ENCODE data around the gene PRSS2.
A peak's percentile ranks its signal among the peaks of the same experiment; 100 is the strongest.

The PRSS2 gene

DNA sequence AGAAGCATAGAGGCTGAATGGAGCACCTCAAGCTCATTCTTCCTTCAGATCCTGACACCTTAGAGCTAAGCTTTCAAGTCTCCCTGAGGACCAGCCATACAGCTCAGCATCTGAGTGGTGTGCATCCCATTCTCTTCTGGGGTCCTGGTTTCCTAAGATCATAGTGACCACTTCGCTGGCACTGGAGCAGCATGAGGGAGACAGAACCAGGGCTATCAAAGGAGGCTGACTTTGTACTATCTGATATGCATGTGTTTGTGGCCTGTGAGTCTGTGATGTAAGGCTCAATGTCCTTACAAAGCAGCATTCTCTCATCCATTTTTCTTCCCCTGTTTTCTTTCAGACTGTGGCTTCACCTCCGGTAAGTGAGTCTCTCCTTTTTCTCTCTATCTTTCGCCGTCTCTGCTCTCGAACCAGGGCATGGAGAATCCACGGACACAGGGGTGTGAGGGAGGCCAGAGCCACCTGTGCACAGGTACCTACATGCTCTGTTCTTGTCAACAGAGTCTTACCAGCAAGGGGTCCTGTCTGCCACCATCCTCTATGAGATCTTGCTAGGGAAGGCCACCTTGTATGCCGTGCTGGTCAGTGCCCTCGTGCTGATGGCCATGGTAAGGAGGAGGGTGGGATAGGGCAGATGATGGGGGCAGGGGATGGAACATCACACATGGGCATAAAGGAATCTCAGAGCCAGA lies 31.0 kb downstream of the PRSS2 start:
- DNase-seq (ENCODE audit: low spot score), result no peak

- no peak for DNase-seq (ENCODE audit: low spot score)
These were observed 31.5 kb downstream of the PRSS2 start for GRCh38 chr7:142802301-142802700.

DNA sequence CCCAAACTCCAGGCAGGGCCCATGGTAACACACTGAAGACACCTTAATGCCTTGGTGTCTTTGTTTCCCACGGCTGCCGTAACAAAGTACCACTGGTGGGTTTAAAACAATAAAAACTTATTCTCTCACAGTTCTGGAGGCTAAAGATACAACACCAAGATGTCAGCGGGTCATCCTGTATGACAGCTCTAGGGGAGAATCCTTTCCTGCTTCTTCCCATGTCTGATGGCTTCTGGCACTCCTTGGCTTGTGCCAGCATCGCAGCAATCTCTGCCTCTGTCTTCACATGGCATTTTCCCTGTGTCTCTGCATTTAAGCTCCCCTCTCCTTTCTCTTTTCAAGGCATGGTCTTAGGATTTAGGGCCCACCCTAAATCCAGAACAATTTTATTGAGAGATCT lies 33.1 kb downstream of the PRSS2 start:
- no peak for DNase-seq (ENCODE audit: low spot score)

GRCh38 chr7:142804728-142805207 lies 34.0 kb downstream of the PRSS2 start:
- DNase-seq (ENCODE audit: low spot score), result no peak

GRCh38 chr7:142805350-142806021 lies 34.7 kb downstream of the PRSS2 start:
- no peak for DNase-seq (ENCODE audit: low spot score)

DNA sequence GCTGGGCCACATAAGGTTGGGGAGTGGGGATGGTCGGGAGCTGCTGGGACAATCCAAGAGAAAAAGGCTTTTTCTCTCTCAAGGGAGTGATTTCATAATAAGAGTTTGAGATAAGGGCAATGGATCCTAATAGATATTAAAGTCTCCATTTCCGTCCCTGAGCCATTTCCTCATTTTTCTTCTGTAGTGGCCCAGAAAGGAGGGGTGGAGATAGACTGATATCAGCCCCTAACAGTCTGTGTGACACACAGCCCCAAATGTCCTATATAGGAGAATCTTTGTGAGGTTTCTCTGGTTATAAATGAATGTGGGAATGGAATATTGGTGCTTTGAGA lies 35.2 kb downstream of the PRSS2 start:
- no peak for DNase-seq (ENCODE audit: low spot score)

GRCh38 chr7:142806957-142807356 lies 36.2 kb downstream of the PRSS2 start:
- no peak for DNase-seq (ENCODE audit: low spot score)

GRCh38 chr7:142807855-142808460 lies 37.2 kb downstream of the PRSS2 start:
- DNase-seq (ENCODE audit: low spot score), result no peak

DNA sequence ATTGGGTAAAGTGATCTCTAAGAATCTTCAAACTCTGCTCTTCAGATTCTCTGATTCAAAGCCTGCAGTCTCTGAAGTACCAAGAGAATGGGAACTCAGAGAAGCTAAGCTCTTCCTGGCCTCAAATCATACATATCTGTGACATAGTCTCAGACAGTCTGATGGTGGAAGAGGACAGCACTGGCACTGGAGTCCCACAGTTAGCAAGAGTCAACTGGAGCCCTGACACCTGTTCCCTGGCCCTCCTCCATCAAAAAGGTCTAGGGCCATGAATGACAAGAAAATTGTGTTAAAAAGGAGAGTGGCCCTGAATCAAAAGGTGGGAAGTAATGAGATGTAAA lies 37.7 kb downstream of the PRSS2 start:
- DNase-seq (ENCODE audit: low spot score), result no peak

DNA sequence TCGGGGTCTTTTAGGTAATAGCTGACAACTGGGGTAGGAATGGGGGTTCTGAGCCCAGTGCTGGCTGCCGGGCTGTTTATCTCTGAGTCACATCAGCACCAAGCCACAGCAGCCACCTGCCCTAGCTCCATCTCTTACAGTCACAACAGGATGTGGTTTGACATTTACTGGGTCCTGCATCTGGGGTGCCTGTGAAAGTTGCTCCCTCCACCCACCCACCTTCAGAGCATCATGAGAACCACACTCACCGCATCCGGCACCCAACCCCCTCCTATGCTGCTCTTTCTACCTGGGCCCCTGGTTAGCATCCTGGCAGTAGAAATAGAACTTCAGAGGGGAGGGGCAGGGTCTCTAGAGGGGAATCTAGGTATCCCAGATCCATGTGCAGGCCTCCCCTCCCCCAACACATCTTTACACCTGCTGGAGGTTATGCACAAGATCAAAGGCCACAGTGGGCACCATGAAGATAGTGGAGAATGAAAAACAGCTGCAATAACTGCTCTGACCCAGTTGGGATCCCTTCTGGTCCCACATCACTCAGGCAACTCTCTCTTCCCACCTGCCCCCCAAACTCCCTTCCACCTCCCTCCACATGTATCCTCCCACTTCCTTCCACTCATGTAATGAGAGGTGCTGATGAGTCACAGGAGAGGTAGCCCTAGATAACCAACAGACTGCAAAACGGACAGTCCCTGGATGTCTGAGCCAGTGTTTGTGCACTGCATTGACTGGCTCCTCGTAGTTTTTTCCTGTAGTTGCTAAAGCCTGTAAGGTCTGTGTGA lies 38.2 kb downstream of the PRSS2 start:
- no peak for DNase-seq (ENCODE audit: low spot score)

DNA sequence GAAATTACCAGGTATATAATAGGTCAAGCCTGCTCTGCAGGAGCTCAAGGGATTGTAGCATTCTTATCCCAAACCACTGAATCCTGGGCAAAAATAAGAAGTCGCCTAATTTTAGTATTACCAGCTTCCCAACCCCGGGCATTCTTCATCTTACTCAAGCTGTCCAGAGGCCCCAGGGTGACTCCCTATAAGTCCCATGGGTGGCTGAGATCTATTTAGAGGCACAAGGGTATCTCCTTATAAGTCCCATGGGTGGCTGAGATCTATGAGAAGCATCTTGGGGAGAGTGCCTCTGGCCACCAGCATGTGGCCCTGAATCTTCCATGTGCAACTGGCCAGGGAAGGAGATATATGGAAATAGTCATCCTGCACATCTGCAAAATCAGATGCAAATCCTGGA lies 38.9 kb downstream of the PRSS2 start:
- DNase-seq (ENCODE audit: low spot score), result no peak

GRCh38 chr7:142811154-142811737 lies 40.5 kb downstream of the PRSS2 start:
- DNase-seq (ENCODE audit: low spot score), result peak; percentile 67

- DNase-seq (ENCODE audit: low spot score), result no peak
These were observed 41.9 kb downstream of the PRSS2 start for GRCh38 chr7:142812437-142813215.

- peak; percentile 57 for DNase-seq (ENCODE audit: low spot score)
These were observed 42.5 kb downstream of the PRSS2 start for GRCh38 chr7:142813226-142813625.

- no peak for DNase-seq (ENCODE audit: low spot score)
These were observed 42.9 kb downstream of the PRSS2 start for GRCh38 chr7:142813699-142814098.

DNA sequence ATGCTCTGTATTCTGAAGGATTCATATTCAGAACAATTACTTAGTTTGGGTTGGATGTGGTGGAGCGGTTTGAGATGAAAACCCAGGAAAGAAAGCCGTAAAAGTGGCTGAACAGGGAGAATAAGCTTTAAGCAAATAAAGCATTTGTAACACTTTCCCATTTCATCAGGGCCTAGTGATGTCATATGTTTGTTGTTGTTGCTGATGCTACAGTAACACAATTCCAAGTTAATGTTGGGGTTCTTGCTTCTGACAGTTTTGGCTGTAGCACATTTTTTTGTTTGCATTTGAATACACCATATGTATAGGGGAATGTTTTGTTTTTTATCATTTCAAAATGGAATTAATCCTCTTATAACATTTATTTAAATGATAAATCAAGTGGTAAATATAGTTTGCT lies 43.7 kb downstream of the PRSS2 start:
- DNase-seq (ENCODE audit: low spot score), result no peak

GRCh38 chr7:142815134-142815533 lies 44.4 kb downstream of the PRSS2 start:
- no peak for DNase-seq (ENCODE audit: low spot score)

DNA sequence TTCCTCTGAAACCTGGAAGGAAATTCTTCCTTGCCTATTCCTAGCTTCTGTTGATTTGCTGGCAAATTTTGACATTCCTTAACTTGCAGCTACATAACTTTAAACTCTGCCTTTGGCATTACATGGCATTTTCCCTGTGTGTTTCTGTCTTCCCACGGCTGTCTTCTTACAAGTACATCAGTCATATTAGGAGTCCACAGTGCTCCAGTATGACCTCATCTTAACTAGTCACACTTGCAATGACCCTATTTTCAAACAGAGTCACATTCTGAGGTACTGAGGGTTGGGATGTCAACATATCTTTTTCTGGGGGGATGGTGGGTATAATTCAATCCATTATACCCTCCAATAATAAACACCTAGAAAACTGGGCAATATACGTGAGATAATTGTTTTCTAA lies 46.7 kb downstream of the PRSS2 start:
- DNase-seq (ENCODE audit: low spot score), result no peak

GRCh38 chr7:142819530-142819929 lies 48.8 kb downstream of the PRSS2 start:
- no peak for DNase-seq (ENCODE audit: low spot score)

GRCh38 chr7:142822714-142823113 lies 51.9 kb downstream of the PRSS2 start:
- DNase-seq (ENCODE audit: low spot score), result no peak
